ENCODE data around the gene KIF26A. TPM values are rescaled to one million over a fixed set of nuclear protein-coding genes. Genes with fewer than 3 reads are reported as not detected.

The KIF26A gene
- total RNA-seq, 2 experiments from 2014 or later, result 0.29 to 0.38 TPM

- intact Hi-C loops (cut with micrococcal nuclease), result no loop called here
- no peak for DNase-seq
- CTCF ChIA-PET, result interaction anchor here (2.8 kb wide), 1 partner anchor 11 kb away, joined by 8 read pairs; no protein-coding TSS in a partner anchor
- Mint-ChIP-seq H3K27me3 (peaks cover 23% of the 10 kb centered on the region), H3K9me3 (no peaks in the 10 kb centered on the region), H3K4me1 (ENCODE audit: low read depth) (no peaks in the 10 kb centered on the region), H3K4me3 (no peak overlapping the region), H3K27ac (no peak overlapping the region), H3K36me3 (no peaks in the 10 kb centered on the region)
- POLR2A ChIA-PET, result no interaction called here
Measured at GRCh38 chr14:104118006-104118844, 20.2 kb upstream of the KIF26A start.

DNA sequence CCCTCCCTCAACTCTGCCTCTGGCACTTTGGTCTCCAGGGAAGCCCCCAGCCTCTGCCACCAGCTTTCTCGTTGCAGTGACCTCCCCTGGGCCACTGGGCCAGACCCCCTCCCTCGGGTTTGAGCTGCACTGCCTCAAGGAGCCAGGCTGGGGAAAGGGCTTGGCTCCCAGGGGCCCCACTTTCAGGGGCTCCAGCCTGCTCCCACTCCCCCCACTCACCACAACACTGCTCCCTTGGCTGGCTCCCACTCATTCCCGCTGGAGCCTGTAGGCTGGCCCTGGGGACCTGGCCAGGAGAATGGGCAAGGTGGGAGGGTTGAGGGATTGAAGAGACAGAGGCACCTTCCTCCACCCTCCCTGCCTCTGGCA, 19.3 kb upstream of the KIF26A start:
- intact Hi-C loops (cut with micrococcal nuclease), result no loop called here
- DNase-seq, result no peak

DNA sequence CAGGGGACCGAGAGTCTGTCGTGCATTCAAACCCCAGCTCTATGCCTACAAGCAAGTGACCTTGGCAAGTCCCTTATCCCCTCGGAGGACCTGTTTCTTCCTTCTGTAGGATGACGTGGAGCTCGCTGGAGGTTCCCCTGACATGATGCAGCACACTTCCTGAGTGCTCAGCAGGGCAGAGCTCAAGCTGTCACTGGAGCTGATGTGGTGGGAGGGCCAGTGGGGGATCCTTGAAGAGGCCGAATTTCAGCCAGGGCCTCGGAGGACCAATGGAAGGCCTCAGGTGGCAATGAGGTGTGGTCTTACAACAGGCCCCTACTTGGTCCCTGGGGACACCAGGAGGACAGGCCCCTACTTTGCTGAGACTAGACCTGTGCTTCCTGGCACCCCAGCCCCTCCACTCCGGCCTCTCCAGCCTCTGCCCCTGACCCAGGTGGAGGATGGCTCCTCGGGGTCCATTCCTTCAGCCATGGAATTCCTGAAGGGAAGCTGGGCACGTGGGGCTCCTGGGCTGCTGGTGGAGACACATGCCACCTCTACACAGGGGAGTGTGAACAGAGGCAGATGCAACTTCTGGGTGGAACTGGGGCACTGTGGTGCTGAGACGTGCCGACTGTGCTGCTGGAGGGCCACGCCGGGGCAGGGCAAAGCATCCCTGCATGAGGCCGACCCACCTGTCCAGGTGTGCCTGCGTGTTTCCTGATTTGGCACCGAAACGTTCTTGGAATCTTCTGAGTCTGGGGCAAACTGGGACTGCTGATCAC, 18.7 kb upstream of the KIF26A start:
- H3K4me3 Mint-ChIP-seq, result no peak overlapping the region
- ChIA-PET POLR2A (no interaction called here), CTCF (interaction anchor here (1.8 to 2.8 kb wide), 2 partner anchors 10 to 42 kb away, joined by 5 to 8 read pairs; no protein-coding TSS in a partner anchor)
- no peaks in the 10 kb centered on the region for H3K4me1 Mint-ChIP-seq (ENCODE audit: low read depth)
- intact Hi-C loops (cut with micrococcal nuclease), result no loop called here
- H3K27me3 Mint-ChIP-seq, result peaks cover 25% of the 10 kb centered on the region
- H3K9me3 Mint-ChIP-seq, result peaks cover 6% of the 10 kb centered on the region
- H3K36me3 Mint-ChIP-seq, result peaks cover 1% of the 10 kb centered on the region
- no peak for DNase-seq
- H3K27ac Mint-ChIP-seq, result no peak overlapping the region

More for the DNA sequence above, 19.3 kb upstream of the KIF26A start:
- no peak overlapping the region for H3K4me3 Mint-ChIP-seq
- H3K27ac Mint-ChIP-seq, result no peak overlapping the region
- peaks cover under 1% of the 10 kb centered on the region for H3K36me3 Mint-ChIP-seq
- ChIA-PET POLR2A (no interaction called here), CTCF (interaction anchor here (1.8 to 2.8 kb wide), 2 partner anchors 11 to 41 kb away, joined by 5 to 8 read pairs; no protein-coding TSS in a partner anchor)
- no peaks in the 10 kb centered on the region for H3K4me1 Mint-ChIP-seq (ENCODE audit: low read depth)
- peaks cover 5% of the 10 kb centered on the region for H3K9me3 Mint-ChIP-seq
- peaks cover 25% of the 10 kb centered on the region for H3K27me3 Mint-ChIP-seq

- Mint-ChIP-seq H3K27ac (no peak overlapping the region), H3K36me3 (peaks cover 1% of the 10 kb centered on the region)
- CTCF ChIA-PET, result interaction anchor here (1.8 to 2.8 kb wide), 2 partner anchors 9 to 43 kb away, joined by 5 to 8 read pairs; no protein-coding TSS in a partner anchor
Measured at GRCh38 chr14:104120281-104120741, 18.1 kb upstream of the KIF26A start.

DNA sequence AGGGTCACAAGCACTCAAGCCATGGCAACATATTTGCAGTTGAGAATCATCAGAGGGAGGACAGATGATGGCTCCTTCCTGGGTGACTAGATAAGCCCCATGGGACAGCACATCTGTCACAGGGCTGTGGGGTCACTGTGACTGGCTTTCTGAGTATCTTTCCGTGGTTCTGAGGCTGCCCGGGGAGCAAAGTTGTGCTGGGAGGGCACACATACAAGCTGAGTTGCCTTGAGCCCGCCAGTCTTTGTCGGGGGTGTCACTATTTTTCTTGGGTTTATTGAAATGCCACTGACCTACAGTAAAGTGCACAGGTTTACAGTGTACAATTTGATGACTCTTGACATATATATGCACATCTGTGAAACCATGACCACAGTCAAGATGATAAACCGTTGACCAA, 17.2 kb upstream of the KIF26A start:
- Mint-ChIP-seq H3K36me3 (peaks cover 1% of the 10 kb centered on the region), H3K4me1 (ENCODE audit: low read depth) (no peaks in the 10 kb centered on the region), H3K27me3 (peaks cover 16% of the 10 kb centered on the region), H3K27ac (no peak overlapping the region), H3K9me3 (peaks cover 11% of the 10 kb centered on the region), H3K4me3 (no peak overlapping the region)
- ChIA-PET CTCF (no interaction called here), POLR2A (no interaction called here)
- intact Hi-C loops (cut with micrococcal nuclease), result no loop called here
- DNase-seq, result no peak

More at GRCh38 chr14:104120281-104120741, 18.1 kb upstream of the KIF26A start:
- peaks cover 24% of the 10 kb centered on the region for H3K27me3 Mint-ChIP-seq
- intact Hi-C loops (cut with micrococcal nuclease), result no loop called here
- H3K4me3 Mint-ChIP-seq, result no peak overlapping the region
- H3K9me3 Mint-ChIP-seq, result peaks cover 10% of the 10 kb centered on the region
- POLR2A ChIA-PET, result no interaction called here
- DNase-seq, result no peak
- H3K4me1 Mint-ChIP-seq (ENCODE audit: low read depth), result no peaks in the 10 kb centered on the region

GRCh38 chr14:104123879-104124278, 14.5 kb upstream of the KIF26A start:
- Mint-ChIP-seq H3K27ac (no peak overlapping the region), H3K4me1 (ENCODE audit: low read depth) (no peaks in the 10 kb centered on the region), H3K9me3 (peaks cover 18% of the 10 kb centered on the region), H3K4me3 (no peak overlapping the region), H3K36me3 (peaks cover 1% of the 10 kb centered on the region), H3K27me3 (peaks cover 22% of the 10 kb centered on the region)
- intact Hi-C loops (cut with micrococcal nuclease), result no loop called here
- no peak for DNase-seq
- POLR2A ChIA-PET, result interaction anchor here (0.7 kb wide), 1 partner anchor 23 kb away, joined by 3 read pairs; no protein-coding TSS in a partner anchor
- CTCF ChIA-PET, result interaction anchor here (1.0 kb wide), 1 partner anchor 46 kb away, joined by 3 read pairs; no protein-coding TSS in a partner anchor

DNA sequence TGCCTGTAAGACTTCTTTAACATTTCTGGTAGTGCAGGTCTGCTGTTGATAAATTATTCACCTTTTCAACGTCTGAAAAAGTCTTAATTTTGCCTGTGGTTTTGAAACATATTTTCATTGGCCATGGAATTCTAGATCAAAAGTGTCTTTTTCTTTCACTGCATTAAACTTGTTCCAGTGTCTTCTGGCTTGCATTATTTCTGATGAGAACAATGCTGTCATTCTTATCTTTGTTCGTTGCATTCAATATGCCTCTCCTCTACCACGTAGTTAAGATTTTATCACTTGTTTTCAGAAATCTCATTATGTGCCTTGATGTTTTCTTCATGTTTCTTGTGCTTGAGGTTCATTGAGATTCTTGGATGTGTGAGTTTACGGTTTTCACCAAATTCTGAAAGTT, 13.4 kb upstream of the KIF26A start:
- no peak overlapping the region for H3K27ac Mint-ChIP-seq
- intact Hi-C loops (cut with micrococcal nuclease), result no loop called here
- no peak overlapping the region for H3K4me3 Mint-ChIP-seq
- peaks cover 27% of the 10 kb centered on the region for H3K9me3 Mint-ChIP-seq
- no peak for DNase-seq
- POLR2A ChIA-PET, result no interaction called here
- CTCF ChIA-PET, result no interaction called here
- H3K4me1 Mint-ChIP-seq (ENCODE audit: low read depth), result no peaks in the 10 kb centered on the region
- peaks cover 20% of the 10 kb centered on the region for H3K27me3 Mint-ChIP-seq
- H3K36me3 Mint-ChIP-seq, result peaks cover 1% of the 10 kb centered on the region

GRCh38 chr14:104126753-104127152, 11.6 kb upstream of the KIF26A start:
- ChIA-PET CTCF (interaction anchor here (0.7 to 1.3 kb wide), 2 partner anchors 49 to 245 kb away, joined by 3 to 5 read pairs; no protein-coding TSS in a partner anchor), POLR2A (no interaction called here)
- Mint-ChIP-seq H3K27me3 (peaks cover 23% of the 10 kb centered on the region), H3K27ac (no peak overlapping the region), H3K4me1 (ENCODE audit: low read depth) (no peaks in the 10 kb centered on the region), H3K36me3 (peaks cover 1% of the 10 kb centered on the region), H3K4me3 (no peak overlapping the region), H3K9me3 (peaks cover 31% of the 10 kb centered on the region)
- no peak for DNase-seq
- intact Hi-C loops (cut with micrococcal nuclease), result no loop called here

- peaks cover 1% of the 10 kb centered on the region for H3K36me3 Mint-ChIP-seq
- H3K4me1 Mint-ChIP-seq (ENCODE audit: low read depth), result no peaks in the 10 kb centered on the region
- no peak overlapping the region for H3K4me3 Mint-ChIP-seq
- POLR2A ChIA-PET, result no interaction called here
- CTCF ChIA-PET, result interaction anchor here (1.2 to 2.3 kb wide), 4 partner anchors 10 to 200 kb away, joined by 3 to 29 read pairs (median 10); no protein-coding TSS in a partner anchor
- no peak for DNase-seq
- H3K27me3 Mint-ChIP-seq, result peaks cover 34% of the 10 kb centered on the region
- intact Hi-C loops (cut with micrococcal nuclease), result no loop called here
- H3K9me3 Mint-ChIP-seq, result peaks cover 27% of the 10 kb centered on the region
- H3K27ac Mint-ChIP-seq, result no peak overlapping the region
Measured at GRCh38 chr14:104128981-104129380, 9.4 kb upstream of the KIF26A start.

DNA sequence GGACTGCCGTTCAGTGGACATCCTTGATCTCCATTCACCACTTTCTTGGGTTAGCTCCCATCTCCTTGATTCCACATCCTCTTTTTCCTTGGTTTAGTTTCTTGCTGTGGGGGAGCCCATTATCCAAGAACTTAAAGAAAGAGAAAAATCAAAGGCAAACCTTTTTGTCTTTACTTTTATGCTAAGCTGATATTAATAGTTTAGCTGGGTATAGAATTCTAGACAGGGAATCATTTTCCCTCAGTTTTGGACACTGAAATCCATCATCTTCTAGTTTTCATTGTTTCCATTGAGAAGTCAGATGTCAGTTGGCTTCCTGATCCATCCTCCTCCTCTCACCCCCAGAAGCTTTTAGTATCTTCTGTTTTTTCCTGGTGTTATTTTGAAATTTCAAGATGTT, 8.8 kb upstream of the KIF26A start:
- POLR2A ChIA-PET, result no interaction called here
- Mint-ChIP-seq H3K4me1 (ENCODE audit: low read depth) (no peaks in the 10 kb centered on the region), H3K36me3 (no peaks in the 10 kb centered on the region), H3K27me3 (peaks cover 37% of the 10 kb centered on the region), H3K27ac (no peak overlapping the region), H3K4me3 (no peak overlapping the region), H3K9me3 (peaks cover 25% of the 10 kb centered on the region)
- CTCF ChIA-PET, result interaction anchor here (0.8 to 2.3 kb wide), 5 partner anchors 10 to 517 kb away, joined by 3 to 29 read pairs (median 8); no protein-coding TSS in a partner anchor
- DNase-seq, result no peak
- intact Hi-C loops (cut with micrococcal nuclease), result no loop called here

- Mint-ChIP-seq H3K27me3 (peaks cover 47% of the 10 kb centered on the region), H3K4me3 (no peak overlapping the region), H3K9me3 (peaks cover 20% of the 10 kb centered on the region), H3K27ac (no peak overlapping the region), H3K36me3 (no peaks in the 10 kb centered on the region), H3K4me1 (ENCODE audit: low read depth) (no peaks in the 10 kb centered on the region)
- ChIA-PET POLR2A (no interaction called here), CTCF (interaction anchor here (1.4 kb wide), 1 partner anchor 53 kb away, joined by 6 read pairs; no protein-coding TSS in a partner anchor)
- peak; percentile 43 for DNase-seq
- intact Hi-C loops (cut with micrococcal nuclease), result loop anchor here (1.0 kb wide), 1 partner anchor 53 kb away; no protein-coding TSS in a partner anchor
Measured at GRCh38 chr14:104130974-104131651, 7.3 kb upstream of the KIF26A start.
